ENCODE data around the gene SORCS2.

SORCS2 gene

DNA sequence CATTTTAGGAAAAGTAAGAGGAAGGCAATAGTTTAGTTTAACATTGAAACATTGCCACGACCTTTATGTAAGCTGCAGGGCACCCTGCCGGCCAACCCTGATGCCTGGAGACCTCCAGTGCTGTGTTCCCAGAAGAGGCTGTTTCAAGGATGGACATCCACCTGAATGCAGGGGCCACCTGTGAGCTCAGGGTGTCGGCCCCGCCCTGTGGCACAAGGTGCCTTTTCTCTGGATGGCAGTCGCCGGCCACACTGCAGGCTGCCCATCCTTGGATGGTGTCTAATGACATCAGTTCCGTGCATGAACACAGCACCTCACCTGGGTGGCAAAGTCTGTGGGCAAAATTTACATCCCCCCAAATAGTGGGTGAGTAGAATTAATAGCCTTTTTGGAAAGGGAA is 567.3 kb downstream of the SORCS2 start:
- Histone ChIP-seq H3K4me1 (ENCODE audit: control extremely low read depth in 1 of 4, control insufficient read depth in 4 of 4, insufficient read depth in 4 of 4, low read length in 3 of 4) (no peaks in the 10 kb centered on the region), H3K4me3 (ENCODE audit: control insufficient read depth in 1 of 7, extremely low read depth in 1 of 7, insufficient read depth in 4 of 7, low read depth in 2 of 7, low read length in 6 of 7) (no peak overlapping the region), H3K9me3 (ENCODE audit: control extremely low read depth in 1 of 5, control insufficient read depth in 4 of 5, insufficient read depth in 2 of 5, low read depth in 1 of 5, low read length in 4 of 5) (no peaks in the 10 kb centered on the region), H3K36me3 (ENCODE audit: control insufficient read depth in 4 of 4, insufficient read depth in 4 of 4, low read length in 3 of 4) (no peaks in the 10 kb centered on the region), H3K27me3 (replicated peaks in 2 of 5; ENCODE audit: control insufficient read depth in 4 of 5, insufficient read depth in 5 of 5, low read length in 4 of 5) (peaks cover 0 to 52% (median 8%) of the 10 kb centered on the region in 5 experiments), H3K27ac (ENCODE audit: insufficient read depth in 1 of 2, low read depth in 1 of 2, low read length in 2 of 2, poor library complexity in 1 of 2, severe bottlenecking in 2 of 2) (no peak overlapping the region)
- DNase-seq: no peak
- 99% methylated on average over 6 of the region's 7 CpGs for WGBS (ENCODE audit: insufficient coverage)
- CTCF ChIA-PET: interaction anchor here (0.8 to 7.0 kb wide), 6 partner anchors 9 to 228 kb away, joined by 3 to 70 read pairs (median 4); no protein-coding TSS in a partner anchor
- POLR2A ChIA-PET: no interaction called here

DNA sequence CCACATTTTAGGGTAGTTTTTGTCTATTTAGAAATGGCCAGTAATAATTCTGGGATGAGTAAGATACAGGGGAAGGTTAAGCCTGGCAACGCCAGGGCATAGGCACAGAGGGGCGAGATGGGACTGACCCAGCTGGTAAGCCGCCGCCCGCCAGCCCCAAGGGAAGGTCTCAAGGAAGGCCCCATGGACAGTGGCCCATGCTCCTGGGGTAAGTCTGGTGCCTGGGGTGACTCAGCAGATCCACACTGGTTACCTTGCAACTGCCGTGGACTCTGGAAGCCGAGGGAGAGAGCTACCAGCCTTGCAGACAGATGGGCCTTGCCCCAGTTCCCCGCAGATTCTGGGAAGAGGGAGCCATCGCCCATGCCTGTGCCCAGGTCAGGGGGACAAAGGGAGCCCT is 567.9 kb downstream of the SORCS2 start:
- POLR2A ChIA-PET: no interaction called here
- WGBS (ENCODE audit: insufficient coverage): 78% methylated on average over 8 of the region's 9 CpGs
- H3K27ac ChIP-seq (ENCODE audit: insufficient read depth in 1 of 2, low read depth in 1 of 2, low read length in 2 of 2, poor library complexity in 1 of 2, severe bottlenecking in 2 of 2): no peak overlapping the region

DNA sequence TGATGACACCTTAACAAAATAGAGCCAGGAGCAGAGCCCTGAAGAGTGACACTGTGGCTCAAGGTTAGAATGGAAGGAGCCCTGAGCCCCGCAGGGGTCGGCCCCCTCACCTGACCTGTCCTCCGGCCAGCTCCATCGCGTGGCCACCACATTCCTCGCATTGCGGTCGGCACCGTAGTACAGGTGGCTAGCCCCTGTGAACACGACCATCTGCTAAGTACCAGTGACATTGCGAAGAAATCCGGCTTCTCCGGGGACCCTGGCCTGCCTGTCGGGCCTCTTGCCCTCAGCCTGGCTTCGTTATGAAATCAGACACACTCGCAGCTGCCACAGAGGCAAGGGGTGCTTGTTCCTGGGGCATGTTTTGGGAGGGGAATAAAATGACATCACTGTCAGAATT is 568.4 kb downstream of the SORCS2 start:
- Histone ChIP-seq H3K4me1 (ENCODE audit: control extremely low read depth in 1 of 4, control insufficient read depth in 4 of 4, insufficient read depth in 4 of 4, low read length in 3 of 4) (no peaks in the 10 kb centered on the region), H3K27me3 (replicated peaks in 2 of 5; ENCODE audit: control insufficient read depth in 4 of 5, insufficient read depth in 5 of 5, low read length in 4 of 5) (peaks cover 0 to 52% (median 8%) of the 10 kb centered on the region in 5 experiments), H3K9me3 (ENCODE audit: control extremely low read depth in 1 of 5, control insufficient read depth in 4 of 5, insufficient read depth in 2 of 5, low read depth in 1 of 5, low read length in 4 of 5) (no peaks in the 10 kb centered on the region), H3K27ac (ENCODE audit: insufficient read depth in 1 of 2, low read depth in 1 of 2, low read length in 2 of 2, poor library complexity in 1 of 2, severe bottlenecking in 2 of 2) (no peak overlapping the region), H3K4me3 (ENCODE audit: control insufficient read depth in 1 of 7, extremely low read depth in 1 of 7, insufficient read depth in 4 of 7, low read depth in 2 of 7, low read length in 6 of 7) (no peak overlapping the region), H3K36me3 (ENCODE audit: control insufficient read depth in 4 of 4, insufficient read depth in 4 of 4, low read length in 3 of 4) (no peaks in the 10 kb centered on the region)
- POLR2A ChIA-PET: no interaction called here
- 94% methylated on average over 16 of the region's 16 CpGs for WGBS (ENCODE audit: insufficient coverage)
- CTCF ChIA-PET: interaction anchor here (0.9 to 7.0 kb wide), 8 partner anchors 17 to 227 kb away, joined by 3 to 70 read pairs (median 5); no protein-coding TSS in a partner anchor
- no peak for DNase-seq

More for the DNA sequence above, 567.9 kb downstream of the SORCS2 start:
- H3K9me3 ChIP-seq (ENCODE audit: control extremely low read depth in 1 of 5, control insufficient read depth in 4 of 5, insufficient read depth in 2 of 5, low read depth in 1 of 5, low read length in 4 of 5): no peaks in the 10 kb centered on the region
- DNase-seq: peak in 1 of 3 donors; percentile 10
- CTCF ChIA-PET: interaction anchor here (0.8 to 7.0 kb wide), 6 partner anchors 8 to 60 kb away, joined by 3 to 70 read pairs (median 4); no protein-coding TSS in a partner anchor
- no peak overlapping the region for H3K4me3 ChIP-seq (ENCODE audit: control insufficient read depth in 1 of 7, extremely low read depth in 1 of 7, insufficient read depth in 4 of 7, low read depth in 2 of 7, low read length in 6 of 7)
- H3K4me1 ChIP-seq (ENCODE audit: control extremely low read depth in 1 of 4, control insufficient read depth in 4 of 4, insufficient read depth in 4 of 4, low read length in 3 of 4): no peaks in the 10 kb centered on the region
- peaks cover 0 to 52% (median 8%) of the 10 kb centered on the region in 5 experiments for H3K27me3 ChIP-seq (replicated peaks in 2 of 5; ENCODE audit: control insufficient read depth in 4 of 5, insufficient read depth in 5 of 5, low read length in 4 of 5)
- no peaks in the 10 kb centered on the region for H3K36me3 ChIP-seq (ENCODE audit: control insufficient read depth in 4 of 4, insufficient read depth in 4 of 4, low read length in 3 of 4)

DNA sequence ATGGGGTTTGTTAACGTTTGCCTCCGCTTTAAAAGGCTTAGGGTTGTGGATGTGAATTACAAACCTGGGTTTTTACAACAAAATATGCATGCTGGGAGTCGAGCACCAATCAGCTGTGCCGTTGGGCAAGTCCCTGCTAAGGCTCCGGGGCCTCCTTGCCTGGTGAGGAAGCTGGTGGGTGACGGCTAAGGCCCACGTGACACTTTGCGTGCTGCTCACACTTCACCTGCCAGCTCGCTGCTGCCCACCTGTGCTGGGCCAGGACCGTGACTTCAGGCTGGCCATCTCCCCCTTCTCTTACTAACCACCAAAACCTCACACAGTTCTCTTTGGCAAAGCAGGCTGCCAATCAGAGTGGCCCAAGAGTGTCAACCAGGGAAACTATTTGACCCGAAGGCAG is 569.0 kb downstream of the SORCS2 start:
- H3K36me3 ChIP-seq (ENCODE audit: control insufficient read depth in 4 of 4, insufficient read depth in 4 of 4, low read length in 3 of 4): no peaks in the 10 kb centered on the region
- no peaks in the 10 kb centered on the region for H3K9me3 ChIP-seq (ENCODE audit: control extremely low read depth in 1 of 5, control insufficient read depth in 4 of 5, insufficient read depth in 2 of 5, low read depth in 1 of 5, low read length in 4 of 5)
- ChIA-PET CTCF (interaction anchor here (0.6 to 7.0 kb wide), 14 partner anchors 10 to 707 kb away, joined by 3 to 70 read pairs (median 4); no protein-coding TSS in a partner anchor), POLR2A (no interaction called here)
- no peak overlapping the region for H3K4me3 ChIP-seq (ENCODE audit: control insufficient read depth in 1 of 7, extremely low read depth in 1 of 7, insufficient read depth in 4 of 7, low read depth in 2 of 7, low read length in 6 of 7)
- WGBS (ENCODE audit: insufficient coverage): 96% methylated on average over 6 of the region's 11 CpGs
- H3K4me1 ChIP-seq (ENCODE audit: control extremely low read depth in 1 of 4, control insufficient read depth in 4 of 4, insufficient read depth in 4 of 4, low read length in 3 of 4): no peaks in the 10 kb centered on the region
- peaks cover 0 to 54% (median 10%) of the 10 kb centered on the region in 5 experiments for H3K27me3 ChIP-seq (replicated peaks in 2 of 5; ENCODE audit: control insufficient read depth in 4 of 5, insufficient read depth in 5 of 5, low read length in 4 of 5)
- DNase-seq: no peak
- no peak overlapping the region for H3K27ac ChIP-seq (ENCODE audit: insufficient read depth in 1 of 2, low read depth in 1 of 2, low read length in 2 of 2, poor library complexity in 1 of 2, severe bottlenecking in 2 of 2)

DNA sequence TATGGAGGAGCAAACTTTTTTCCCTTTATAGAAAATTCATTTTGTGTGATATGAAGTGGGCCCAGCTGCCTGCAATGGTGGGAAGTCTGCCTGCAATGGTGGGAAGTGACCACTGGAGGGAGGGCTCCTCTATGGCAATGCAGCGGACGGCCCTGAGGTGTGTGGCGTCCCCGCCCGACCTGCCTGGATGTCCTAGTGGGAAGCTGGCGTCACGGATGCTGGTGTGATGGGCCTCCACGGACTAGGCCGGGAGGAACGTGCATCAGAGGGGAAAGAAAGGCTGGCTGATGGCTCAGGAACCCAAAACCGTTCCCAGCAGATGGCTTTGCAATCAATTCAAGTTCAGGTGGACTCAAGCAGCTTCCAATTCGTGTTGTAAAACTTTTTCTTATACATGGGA is 569.4 kb downstream of the SORCS2 start:
- peak; percentile 53 to 70 (median 64) for DNase-seq
- POLR2A ChIA-PET: no interaction called here
- H3K9me3 ChIP-seq (ENCODE audit: control extremely low read depth in 1 of 5, control insufficient read depth in 4 of 5, insufficient read depth in 2 of 5, low read depth in 1 of 5, low read length in 4 of 5): no peaks in the 10 kb centered on the region
- WGBS (ENCODE audit: insufficient coverage): 6% methylated on average over 11 of the region's 12 CpGs
- H3K4me3 ChIP-seq (ENCODE audit: control insufficient read depth in 1 of 7, extremely low read depth in 1 of 7, insufficient read depth in 4 of 7, low read depth in 2 of 7, low read length in 6 of 7): no peak overlapping the region
- no peak overlapping the region for H3K27ac ChIP-seq (ENCODE audit: insufficient read depth in 1 of 2, low read depth in 1 of 2, low read length in 2 of 2, poor library complexity in 1 of 2, severe bottlenecking in 2 of 2)
- H3K36me3 ChIP-seq (ENCODE audit: control insufficient read depth in 4 of 4, insufficient read depth in 4 of 4, low read length in 3 of 4): no peaks in the 10 kb centered on the region
- CTCF ChIA-PET: interaction anchor here (0.6 to 7.0 kb wide), 14 partner anchors 11 to 707 kb away, joined by 3 to 70 read pairs (median 4); no protein-coding TSS in a partner anchor
- peaks cover 0 to 59% (median 10%) of the 10 kb centered on the region in 5 experiments for H3K27me3 ChIP-seq (replicated peaks in 2 of 5; ENCODE audit: control insufficient read depth in 4 of 5, insufficient read depth in 5 of 5, low read length in 4 of 5)
- H3K4me1 ChIP-seq (ENCODE audit: control extremely low read depth in 1 of 4, control insufficient read depth in 4 of 4, insufficient read depth in 4 of 4, low read length in 3 of 4): no peaks in the 10 kb centered on the region

DNA sequence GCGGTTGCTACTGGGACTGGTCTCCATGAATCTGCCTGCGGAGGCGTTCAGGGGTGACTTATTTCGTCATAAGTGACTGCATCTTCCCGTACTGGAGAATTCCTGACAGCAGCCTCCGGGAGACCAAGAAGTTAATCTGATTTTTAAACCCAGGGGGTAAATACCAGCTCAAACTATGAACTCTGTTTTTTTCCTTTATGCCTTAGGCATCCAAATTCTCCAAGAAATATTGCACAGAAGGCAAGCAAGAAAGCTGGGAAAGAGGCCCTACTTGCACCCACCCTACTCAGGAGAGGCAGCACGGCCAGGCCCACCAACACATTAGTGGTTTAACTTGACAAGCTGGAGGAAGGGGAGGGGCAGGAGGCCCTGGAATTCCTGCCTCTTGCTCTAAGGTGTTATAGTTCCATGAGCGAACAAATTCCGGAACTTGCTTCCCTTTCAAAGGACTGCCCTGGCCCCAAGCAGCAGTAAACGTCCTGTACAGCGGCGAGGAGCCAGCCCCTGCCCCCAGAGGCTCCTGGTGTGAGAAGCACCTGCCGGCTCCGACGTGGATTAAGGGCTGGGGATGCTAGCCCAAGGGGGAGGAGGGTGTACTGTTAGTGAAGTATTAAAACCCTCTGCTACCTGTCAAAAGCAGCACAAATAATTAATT is 570.2 kb downstream of the SORCS2 start:
- WGBS (ENCODE audit: insufficient coverage): 85% methylated on average over 9 of the region's 15 CpGs
- H3K4me3 ChIP-seq (ENCODE audit: control insufficient read depth in 1 of 7, extremely low read depth in 1 of 7, insufficient read depth in 4 of 7, low read depth in 2 of 7, low read length in 6 of 7): no peak overlapping the region
- peaks cover 0 to 62% (median 10%) of the 10 kb centered on the region in 5 experiments for H3K27me3 ChIP-seq (replicated peaks in 2 of 5; ENCODE audit: control insufficient read depth in 4 of 5, insufficient read depth in 5 of 5, low read length in 4 of 5)
- no peaks in the 10 kb centered on the region for H3K36me3 ChIP-seq (ENCODE audit: control insufficient read depth in 4 of 4, insufficient read depth in 4 of 4, low read length in 3 of 4)
- no peak for DNase-seq
- H3K27ac ChIP-seq (ENCODE audit: insufficient read depth in 1 of 2, low read depth in 1 of 2, low read length in 2 of 2, poor library complexity in 1 of 2, severe bottlenecking in 2 of 2): no peak overlapping the region
- ChIA-PET CTCF (interaction anchor here (0.9 to 7.0 kb wide), 10 partner anchors 11 to 706 kb away, joined by 3 to 70 read pairs (median 4); no protein-coding TSS in a partner anchor), POLR2A (no interaction called here)
- no peaks in the 10 kb centered on the region for H3K9me3 ChIP-seq (ENCODE audit: control extremely low read depth in 1 of 5, control insufficient read depth in 4 of 5, insufficient read depth in 2 of 5, low read depth in 1 of 5, low read length in 4 of 5)
- no peaks in the 10 kb centered on the region for H3K4me1 ChIP-seq (ENCODE audit: control extremely low read depth in 1 of 4, control insufficient read depth in 4 of 4, insufficient read depth in 4 of 4, low read length in 3 of 4)

DNA sequence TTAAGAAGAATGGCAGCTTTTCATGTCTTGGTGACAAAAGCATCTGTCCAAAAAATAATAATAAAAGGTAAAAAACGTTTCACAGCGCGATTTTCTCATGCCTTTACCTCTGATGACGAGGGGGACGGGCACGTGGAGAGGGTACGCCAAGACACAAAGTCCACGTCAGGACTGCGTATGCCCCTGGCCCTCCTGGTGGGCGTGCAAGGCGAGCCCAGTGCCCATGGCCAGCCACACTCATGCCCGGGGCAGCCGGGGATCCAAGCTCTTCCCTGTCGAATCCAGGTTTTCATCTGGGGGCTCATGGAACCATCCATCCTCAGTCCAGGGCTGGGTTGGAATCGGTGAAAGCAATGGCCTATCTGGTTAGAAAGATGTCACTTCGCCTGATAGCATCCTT is 570.8 kb downstream of the SORCS2 start:
- no peak overlapping the region for H3K27ac ChIP-seq (ENCODE audit: insufficient read depth in 1 of 2, low read depth in 1 of 2, low read length in 2 of 2, poor library complexity in 1 of 2, severe bottlenecking in 2 of 2)
- H3K4me3 ChIP-seq (ENCODE audit: control insufficient read depth in 1 of 7, extremely low read depth in 1 of 7, insufficient read depth in 4 of 7, low read depth in 2 of 7, low read length in 6 of 7): no peak overlapping the region
- no peaks in the 10 kb centered on the region for H3K4me1 ChIP-seq (ENCODE audit: control extremely low read depth in 1 of 4, control insufficient read depth in 4 of 4, insufficient read depth in 4 of 4, low read length in 3 of 4)
- 94% methylated on average over 15 of the region's 16 CpGs for WGBS (ENCODE audit: insufficient coverage)
- H3K27me3 ChIP-seq (replicated peaks in 2 of 5; ENCODE audit: control insufficient read depth in 4 of 5, insufficient read depth in 5 of 5, low read length in 4 of 5): peaks cover 0 to 62% (median 10%) of the 10 kb centered on the region in 5 experiments
- no peak for DNase-seq
- H3K36me3 ChIP-seq (ENCODE audit: control insufficient read depth in 4 of 4, insufficient read depth in 4 of 4, low read length in 3 of 4): no peaks in the 10 kb centered on the region
- ChIA-PET POLR2A (no interaction called here), CTCF (interaction anchor here (1.2 to 7.0 kb wide), 3 partner anchors 42 to 228 kb away, joined by 3 to 70 read pairs (median 6); no protein-coding TSS in a partner anchor)
- no peaks in the 10 kb centered on the region for H3K9me3 ChIP-seq (ENCODE audit: control extremely low read depth in 1 of 5, control insufficient read depth in 4 of 5, insufficient read depth in 2 of 5, low read depth in 1 of 5, low read length in 4 of 5)

All from common myeloid progenitor, CD34-positive (primary cell).